NCI-H128 (cell line): Measurements from ENCODE around the gene TBC1D16.
"Not testable (repeated sequence)": the region's sequence is repeated elsewhere in the genome, so short reads cannot be mapped to it uniquely, and the experiment has no call there.

Experiments used
- DNase-seq: peaks from one replicate; lab custom pipeline; 2025; ENCODE audit not compliant: unreplicated experiment; lab: John Stamatoyannopoulos, UW

The TBC1D16 gene

DNA sequence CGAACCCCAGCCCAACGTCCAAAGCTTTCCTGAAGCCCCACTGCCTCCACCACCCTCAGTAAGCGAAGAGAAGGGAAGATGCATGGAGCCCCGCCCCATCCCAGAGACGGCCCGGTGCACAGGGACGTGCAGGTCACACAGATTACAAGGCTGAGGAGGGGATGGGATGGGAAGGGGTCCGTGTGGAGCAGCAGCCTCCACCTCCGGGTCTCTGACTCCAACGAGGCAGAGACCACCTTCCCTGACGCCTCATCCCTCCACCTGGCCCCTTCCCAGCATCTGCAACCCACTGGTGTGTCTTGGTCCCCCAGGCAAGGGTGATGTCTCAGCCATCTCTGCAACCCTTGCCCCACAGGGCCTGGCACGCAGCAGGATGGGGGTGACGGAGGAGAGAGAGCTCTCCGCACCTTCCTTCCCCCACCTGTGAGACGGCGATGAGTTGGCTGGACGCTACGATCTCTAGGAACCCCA, 58.5 kb downstream of the TBC1D16 start:
- DNase-seq, result no peak

DNA sequence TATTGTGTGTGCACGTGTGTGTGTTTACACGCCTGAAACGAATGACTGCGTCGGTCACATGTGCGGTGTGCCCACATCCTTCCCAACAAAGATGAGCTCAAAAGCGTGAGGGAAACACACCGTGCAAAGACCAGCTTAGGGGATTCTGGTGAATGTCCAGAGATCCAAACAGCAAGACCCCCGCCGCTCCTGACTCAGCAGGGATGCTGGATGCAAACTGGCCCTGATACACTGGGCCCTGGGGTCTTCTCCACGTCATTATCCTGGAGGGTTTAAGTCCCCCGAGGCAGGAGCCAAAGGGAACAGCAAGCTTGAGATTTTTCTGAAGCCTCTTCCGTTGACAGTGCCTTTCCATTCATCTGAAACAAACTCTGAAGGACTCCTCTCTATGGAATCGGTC, 59.2 kb downstream of the TBC1D16 start:
- no peak for DNase-seq

DNA sequence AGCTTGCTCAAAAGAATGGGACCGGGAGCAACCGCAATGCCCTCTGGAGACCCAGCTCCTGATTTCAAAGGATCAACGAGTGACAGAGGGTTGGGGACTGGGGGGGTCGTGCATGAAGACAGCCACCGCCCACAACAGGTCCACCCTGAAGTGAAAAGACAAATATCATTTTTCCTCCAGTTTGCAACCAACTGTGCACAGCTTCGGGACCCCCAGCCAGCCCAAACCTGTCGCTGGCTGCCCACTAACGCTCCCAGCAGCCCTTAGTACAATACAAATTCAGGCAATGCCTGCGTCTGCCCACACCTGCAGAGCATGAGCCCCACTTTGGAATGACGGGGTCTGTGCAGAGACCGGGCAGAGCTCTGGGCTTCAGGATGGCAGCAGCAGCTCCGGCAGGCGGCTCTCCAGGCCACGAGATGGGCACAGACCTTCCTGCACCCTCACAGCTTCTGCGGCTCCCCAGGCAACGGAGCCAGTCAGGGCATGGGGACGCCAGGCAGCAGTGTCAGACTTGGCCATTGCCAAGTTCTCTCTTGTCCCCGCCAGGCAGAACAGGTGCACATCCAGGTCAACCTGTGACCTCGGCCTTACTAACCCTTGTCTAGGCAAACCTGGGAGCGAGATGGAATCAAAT, 60.1 kb downstream of the TBC1D16 start:
- DNase-seq, result no peak

DNA sequence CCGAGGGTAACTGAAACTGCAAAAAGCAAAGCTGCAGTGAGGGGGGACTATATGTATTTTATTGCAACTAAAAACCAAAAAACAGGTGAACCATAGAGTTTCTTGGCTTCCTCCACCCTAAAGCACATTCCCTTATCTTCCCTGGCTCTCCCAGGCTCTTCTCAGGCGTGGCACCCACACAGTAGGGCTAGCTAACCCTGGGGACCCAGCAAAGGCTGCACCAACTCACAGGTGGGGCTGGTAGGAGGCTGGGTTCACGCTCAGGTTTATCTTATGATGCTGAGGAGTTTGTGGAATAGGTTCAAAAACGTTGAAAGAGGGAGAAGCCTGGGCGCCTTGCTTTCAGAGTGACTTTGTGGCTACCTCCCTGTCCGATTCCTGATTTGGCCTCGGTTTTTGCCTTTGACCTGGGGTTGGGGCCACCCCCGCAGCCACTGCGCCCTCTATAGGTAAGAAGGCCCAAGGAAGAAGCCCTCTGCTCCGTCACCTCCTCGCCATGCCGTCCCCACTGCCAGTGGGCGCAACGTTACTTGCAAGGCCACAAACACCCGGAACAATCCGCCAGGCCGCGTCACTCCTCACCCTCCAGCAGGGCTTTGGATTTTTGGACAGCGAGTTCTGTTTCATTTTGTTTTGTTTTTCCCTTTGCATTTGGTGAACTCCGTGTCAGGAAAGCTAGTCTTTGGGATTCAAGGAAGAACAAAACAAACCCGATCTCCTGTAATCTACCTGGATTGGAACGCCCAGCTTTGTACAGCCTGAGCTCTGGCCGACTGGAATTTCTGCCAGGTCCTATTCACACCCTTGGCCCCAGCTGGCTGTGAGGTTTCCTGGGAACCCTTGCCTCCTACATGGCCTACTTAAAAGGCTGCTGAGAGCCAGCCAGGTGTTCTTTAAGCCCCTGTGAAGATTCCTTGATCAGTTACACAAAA, 60.8 kb downstream of the TBC1D16 start:
- no peak for DNase-seq

DNA sequence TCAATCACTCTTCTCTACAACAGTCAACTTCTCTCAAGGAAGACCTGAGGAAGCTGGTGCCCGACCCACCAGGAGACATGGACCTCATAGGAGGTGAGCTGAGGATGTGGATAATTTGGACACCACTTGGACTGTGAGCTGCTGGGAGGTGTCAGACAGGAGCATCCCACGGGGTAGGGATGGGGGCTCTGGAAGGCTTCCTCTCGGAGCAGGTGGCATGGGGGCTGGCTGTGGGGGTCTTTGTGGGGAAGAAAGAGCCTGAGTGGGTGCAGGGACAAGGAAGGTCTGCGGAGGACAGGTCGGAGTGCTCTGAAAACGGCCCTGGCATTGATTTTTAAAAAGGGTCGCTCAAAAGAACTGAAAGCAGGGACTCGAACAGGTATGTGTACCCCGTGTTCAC, 64.0 kb downstream of the TBC1D16 start:
- DNase-seq, result no peak

DNA sequence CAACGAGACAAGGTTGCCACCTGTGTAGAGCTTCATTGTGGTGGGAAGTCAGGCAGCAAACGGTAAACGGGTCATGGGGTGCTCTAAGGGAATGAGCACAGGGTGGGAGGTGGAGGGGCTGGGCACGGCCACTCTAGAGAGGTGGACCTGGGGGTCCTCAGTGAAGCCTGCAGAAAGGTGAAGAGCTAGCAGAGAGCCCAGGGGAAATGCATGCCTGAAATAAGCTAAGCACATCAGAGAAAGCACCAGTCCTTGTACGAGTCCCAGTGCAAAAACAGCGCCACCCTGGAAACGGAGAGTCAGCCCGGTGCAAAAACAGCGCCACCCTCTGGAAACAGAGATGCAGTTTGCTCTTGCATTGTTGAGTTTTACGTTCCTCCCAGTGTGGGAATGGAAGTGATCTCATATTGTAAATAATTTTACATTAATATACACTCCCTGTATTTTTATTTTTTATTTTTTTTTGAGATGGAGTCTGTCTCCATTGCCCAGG, 65.0 kb downstream of the TBC1D16 start:
- no peak for DNase-seq

DNA sequence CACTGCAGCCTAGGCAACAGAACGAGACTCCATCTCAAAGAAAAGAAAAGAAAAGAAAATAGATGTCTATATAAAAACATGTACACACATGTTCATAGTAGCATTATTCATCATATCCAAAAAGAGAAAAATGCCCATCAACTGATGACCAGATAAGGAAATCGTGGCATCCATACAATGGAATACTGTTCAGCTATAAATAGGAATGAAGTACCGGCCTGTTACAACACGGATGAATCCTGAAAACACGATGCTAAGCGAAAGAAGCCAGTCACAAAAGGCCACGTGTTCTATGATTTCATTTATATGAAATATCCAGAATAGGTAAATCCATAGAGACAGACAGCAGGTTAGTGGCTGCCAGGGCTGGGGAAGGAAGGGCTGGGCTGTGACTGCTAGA, 65.8 kb downstream of the TBC1D16 start:
- no peak for DNase-seq

DNA sequence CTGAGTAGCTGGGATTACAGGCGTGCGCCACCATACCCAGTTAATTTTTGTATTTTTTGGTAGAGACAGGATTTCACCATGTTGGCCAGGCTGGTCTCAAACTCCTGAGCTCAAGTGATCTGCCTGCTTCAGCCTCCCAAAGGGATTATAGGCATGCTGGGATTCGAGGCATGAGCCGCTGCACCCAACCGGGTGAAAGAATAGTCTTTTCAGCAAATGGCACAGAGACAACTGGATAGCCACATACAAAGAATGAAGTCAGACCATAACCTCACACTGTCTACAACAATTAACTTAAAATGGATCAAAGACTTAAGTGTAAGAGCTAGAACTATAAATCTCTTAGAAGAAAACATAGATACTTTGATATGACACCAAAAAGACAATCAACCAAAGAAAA, 67.6 kb downstream of the TBC1D16 start:
- no peak for DNase-seq

DNA sequence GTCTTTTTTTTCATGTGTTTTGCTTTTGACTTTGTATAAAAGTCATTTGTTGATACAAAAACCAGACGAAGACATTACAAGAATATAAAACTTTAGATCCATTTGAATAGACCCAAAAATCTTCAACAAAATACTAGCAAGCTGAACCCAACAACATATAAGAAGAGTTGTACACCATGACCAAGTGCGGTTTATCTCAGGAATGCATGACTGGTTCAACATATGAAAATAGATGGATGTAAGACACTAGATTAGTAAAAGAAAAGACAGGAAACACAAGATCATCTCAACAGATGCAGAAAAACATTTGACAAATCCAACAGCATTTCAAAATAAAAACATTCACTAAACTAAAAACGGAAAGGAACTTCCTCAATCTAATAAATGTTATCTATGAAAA, 69.0 kb downstream of the TBC1D16 start:
- no peak for DNase-seq

DNA sequence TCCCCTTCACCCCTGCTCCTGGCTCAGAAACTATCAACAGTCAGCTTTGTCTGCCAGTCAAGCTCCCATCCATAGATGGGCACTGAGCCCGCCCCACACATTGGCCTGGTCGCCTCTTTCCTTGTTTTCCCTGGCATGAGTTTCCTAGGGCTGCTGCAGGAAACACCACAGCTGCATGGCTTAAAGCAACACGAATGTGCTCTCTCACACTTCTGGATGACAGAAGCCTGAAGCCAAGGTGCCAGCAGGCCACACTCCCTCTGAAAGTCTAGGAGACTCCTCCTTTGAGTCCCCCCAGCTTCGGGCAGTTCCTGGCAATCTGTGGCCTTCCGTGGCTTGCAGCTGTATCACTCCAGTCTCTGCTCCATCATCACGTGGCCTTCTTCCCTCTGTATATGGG, 69.9 kb downstream of the TBC1D16 start:
- no peak for DNase-seq

DNA sequence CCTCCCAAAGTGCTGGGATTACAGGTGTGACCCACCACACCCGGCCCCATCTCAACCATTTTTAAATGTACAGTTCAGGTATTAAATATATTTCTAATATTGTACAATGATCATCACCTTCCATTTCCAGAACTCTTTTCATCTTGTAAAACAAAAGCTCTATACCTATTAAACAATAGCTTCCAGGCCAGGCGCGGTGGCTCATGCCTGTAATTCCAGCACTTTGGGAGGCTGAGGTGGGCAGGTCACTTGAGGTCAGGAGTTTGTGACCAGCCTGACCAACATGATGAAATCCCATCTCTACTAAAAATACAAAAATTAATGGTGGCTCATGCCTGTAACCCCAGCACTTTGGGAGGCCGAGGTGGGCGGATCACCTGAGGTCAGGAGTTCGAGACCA, 73.2 kb downstream of the TBC1D16 start:
- DNase-seq, result not testable (repeated sequence)

DNA sequence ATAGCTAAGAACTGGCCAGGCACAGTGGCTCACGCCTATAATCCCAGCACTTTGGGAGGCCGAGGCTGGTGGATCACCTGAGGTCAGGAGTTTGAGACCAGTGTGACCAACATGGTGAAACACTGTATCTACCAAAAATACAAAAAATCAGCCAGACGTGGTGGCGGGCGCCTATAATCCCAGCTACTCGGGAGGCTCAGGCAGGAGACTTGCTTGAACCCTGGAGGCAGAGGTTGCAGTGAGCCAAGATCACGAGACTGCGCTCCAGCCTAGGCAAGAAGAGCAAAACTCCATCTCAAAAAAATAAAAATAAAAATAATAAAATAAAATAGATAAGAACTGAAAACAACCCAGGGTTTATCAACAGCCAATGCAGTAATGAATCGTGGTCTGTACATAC, 74.1 kb downstream of the TBC1D16 start:
- DNase-seq, result not testable (repeated sequence)

DNA sequence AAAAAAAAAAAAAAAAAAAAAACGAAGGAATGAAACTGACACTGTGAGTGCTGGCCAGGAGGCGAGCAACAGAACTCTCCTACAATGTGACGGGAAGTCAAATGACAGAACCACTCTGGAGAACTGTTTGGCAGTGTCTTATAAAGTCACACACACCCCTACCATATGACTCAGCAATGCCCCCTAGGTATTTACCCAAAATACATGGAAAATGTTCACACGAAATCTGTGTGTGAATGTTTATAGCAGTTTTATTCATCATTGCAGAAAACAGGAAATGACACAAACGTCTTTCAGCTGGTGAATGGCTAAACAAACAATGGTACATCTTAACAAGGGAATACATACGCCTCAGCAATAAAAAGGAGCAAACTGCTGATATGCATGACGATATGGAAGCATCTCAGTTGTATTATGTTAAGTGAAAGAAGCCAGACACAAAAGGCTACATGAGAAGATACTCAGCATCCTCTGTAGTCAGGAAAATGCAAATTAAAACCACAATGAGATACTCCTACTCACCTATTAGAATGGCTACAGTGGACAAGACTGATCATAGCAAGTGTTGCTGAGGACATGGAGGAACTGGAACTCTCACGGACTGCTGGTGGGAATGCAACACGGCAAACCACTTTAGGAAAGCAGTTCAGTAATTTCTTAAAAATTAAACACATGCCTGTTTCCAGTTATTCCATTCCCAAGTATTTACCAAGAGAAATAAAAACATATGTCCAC, 74.7 kb downstream of the TBC1D16 start:
- DNase-seq, result no peak

DNA sequence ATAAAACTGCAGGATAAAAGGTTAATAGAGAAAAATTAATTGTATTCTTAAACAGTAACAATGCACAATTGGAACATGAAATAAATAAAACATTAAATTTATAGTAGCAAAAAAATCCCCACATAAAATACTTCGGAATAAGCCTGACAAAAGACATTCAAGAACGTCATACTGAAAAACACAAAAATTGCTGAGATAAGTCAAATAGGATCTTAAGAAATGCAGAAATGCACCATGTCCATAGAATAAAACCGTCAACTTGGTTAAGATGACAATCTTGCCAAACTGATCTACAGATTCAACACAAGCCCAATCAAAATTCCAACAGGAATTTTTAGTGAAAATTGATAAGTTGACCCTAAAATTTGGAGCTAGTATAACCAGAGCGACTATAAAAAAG, 76.6 kb downstream of the TBC1D16 start:
- DNase-seq, result no peak

DNA sequence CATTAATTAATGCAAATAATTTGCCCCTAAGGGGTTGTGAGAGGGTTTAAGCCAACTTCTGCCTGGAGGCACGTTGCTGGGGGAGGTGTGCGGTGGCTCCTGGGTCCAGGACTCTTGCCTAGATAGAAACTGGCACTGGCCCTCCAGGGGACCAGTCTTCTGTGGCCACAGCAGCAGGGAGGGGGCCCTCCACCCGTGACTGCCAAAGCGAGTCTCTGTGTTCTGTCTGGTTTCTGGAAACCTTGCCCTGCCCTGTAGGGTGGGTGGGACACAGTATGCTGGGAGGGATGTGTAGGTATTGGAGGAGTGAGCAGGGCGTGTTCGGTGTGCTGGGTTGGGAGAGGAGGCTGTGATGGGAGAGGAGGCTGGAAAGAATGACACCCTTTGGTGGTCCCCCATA, 78.8 kb downstream of the TBC1D16 start:
- DNase-seq, result no peak

DNA sequence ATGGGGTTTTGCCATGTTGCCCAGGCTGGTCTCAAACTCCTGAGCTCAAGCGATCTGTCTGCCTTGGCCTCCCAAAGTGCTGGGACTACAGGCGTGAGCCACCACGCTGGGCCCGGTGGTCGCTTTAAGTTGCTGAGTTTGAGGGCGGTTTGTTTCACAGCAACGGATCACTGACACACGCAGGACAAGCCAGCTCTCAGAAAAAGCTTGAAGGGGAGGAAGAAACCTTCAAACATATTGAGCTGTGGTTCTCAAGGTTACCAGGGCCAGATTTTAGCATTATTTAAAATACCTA, 79.3 kb downstream of the TBC1D16 start:
- not testable (repeated sequence) for DNase-seq

DNA sequence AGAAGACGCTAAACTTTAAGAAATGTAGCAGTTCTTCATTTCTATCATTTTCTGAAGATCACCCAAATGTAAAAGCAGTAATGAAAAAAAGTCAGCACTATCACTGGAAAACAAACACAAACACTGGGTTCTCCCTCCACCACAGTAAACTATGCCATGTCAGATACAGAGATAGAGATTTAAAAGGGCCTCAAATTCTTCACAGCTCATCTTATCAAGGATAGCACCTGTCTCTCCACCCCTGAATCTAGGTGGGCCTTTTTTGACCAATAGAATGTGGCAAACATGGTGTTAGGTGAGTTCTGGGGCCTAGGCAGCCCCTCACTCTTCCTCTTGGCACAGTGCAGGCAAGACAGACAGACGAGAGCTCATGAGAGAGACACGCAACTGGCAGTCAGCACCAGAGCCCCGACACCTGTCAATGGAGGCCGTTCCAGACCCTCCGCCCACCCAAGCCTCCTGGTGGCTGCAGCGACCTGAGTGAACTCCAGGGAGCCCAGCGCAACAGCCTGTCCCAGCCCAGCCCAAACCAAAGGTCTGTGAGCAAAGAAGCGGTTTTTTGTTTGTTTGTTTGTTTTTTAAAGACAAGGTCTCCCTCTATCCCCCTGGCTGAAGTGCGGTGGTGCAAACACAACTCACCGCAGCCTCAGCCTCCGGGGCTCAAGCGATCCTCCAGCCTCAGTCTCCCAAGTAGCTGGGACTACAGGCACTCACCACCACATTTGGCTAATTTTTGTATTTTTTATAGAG, 79.8 kb downstream of the TBC1D16 start:
- DNase-seq, result no peak

DNA sequence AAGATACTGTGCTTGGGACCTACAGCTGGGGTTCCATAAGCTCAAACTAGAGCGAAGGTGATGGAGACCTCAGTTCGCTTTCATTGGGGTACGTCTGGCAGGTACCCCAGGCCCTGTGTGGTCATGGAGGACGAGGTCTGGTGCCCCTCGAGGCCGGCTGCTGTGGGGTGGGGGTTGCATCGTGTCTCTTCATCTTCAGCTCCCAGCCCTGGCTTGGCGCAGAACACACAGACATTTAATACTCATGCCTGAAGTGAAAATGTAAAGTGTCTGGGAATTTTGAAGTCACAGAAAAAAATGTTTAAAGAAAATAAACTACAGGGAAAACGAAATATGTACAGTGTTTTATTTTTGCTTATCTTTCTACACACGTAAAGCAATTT, 80.5 kb downstream of the TBC1D16 start:
- DNase-seq, result no peak

DNA sequence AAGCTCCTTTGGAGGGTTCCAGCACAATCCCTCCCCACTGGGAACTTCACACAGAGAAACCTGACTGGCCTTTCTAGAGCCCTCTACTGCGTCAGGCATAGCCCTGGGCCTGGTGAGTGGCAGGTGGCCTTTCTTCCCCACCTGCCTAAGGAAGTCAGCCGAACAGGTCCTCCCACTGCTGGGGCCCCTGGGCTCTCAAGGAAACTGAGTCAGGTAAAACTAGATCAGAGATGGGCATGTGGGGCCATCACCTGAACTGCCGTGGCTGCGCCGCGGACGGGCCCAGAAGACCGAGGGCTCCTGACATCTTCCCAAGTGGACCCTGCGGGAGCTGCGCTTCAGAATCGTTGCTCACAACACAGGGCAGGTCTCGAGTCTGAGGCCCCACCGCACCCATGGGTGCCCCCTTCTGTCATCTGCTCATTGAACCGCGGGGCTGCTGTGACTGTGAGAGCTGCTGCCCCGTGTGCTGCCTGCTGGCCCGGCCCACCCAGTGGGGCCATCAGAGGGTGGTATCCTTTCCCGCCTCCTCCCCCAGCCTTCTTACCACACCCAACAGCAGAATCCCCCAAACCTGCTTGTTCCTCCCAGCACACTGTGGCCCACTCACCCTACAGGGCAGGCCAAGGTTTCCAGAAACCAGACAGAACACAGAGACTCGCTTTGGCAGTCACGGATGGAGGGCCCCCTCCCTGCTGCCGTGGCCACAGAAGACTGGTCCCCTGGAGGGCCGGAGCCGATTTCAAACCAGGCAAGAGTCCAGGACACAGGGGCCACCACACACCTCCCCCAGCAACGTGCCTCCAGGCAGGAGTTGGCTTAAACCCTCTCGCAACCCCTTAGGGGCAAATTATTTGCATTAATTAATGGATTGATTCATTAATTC, 81.1 kb downstream of the TBC1D16 start:
- DNase-seq, result no peak

DNA sequence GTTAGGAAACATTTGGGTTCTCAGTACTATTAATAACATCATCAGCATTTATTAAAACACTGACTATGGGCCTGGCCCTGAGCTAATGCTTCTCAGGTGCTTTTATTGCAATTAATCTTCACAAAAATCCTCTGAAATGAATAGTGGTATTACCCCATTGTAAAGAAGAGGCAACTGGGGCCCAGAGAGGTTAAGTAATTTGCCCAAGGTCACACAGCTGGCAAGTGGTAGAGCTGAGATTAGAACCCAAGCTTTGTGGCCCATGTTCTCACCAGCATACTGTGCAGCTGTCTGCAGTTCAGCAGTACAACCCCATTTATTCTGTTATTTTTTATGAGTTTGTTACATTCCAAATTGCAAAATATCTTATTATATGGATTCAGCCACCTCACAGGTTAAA, 82.3 kb downstream of the TBC1D16 start:
- DNase-seq, result no peak
